Glomerular endothelial cell (primary cell): ENCODE results near the gene HSPB9. TPM values are rescaled to one million over a fixed set of nuclear protein-coding genes. Genes with fewer than 3 reads are reported as not detected.

Experiments
- DNase-seq: peaks from one replicate; pipeline ENCODE4 v3.0.0-alpha.2; 2011; ENCODE audit warnings: low read depth, low spot score; ENCODE audit errors: extremely low read depth
- total RNA-seq: library from RNA; depleted of rRNA; stranded (reverse); fragments of >200 nt; gene quantifications from 2 replicates; pipeline ENCODE4 v1.2.3, GENCODE V29; 2015

HSPB9 gene
- total RNA-seq, 1 donor from 2014 or later, result not detected

GRCh38 chr17:42098730-42099399 is 23.7 kb upstream of the HSPB9 start:
- no peak for DNase-seq

DNA sequence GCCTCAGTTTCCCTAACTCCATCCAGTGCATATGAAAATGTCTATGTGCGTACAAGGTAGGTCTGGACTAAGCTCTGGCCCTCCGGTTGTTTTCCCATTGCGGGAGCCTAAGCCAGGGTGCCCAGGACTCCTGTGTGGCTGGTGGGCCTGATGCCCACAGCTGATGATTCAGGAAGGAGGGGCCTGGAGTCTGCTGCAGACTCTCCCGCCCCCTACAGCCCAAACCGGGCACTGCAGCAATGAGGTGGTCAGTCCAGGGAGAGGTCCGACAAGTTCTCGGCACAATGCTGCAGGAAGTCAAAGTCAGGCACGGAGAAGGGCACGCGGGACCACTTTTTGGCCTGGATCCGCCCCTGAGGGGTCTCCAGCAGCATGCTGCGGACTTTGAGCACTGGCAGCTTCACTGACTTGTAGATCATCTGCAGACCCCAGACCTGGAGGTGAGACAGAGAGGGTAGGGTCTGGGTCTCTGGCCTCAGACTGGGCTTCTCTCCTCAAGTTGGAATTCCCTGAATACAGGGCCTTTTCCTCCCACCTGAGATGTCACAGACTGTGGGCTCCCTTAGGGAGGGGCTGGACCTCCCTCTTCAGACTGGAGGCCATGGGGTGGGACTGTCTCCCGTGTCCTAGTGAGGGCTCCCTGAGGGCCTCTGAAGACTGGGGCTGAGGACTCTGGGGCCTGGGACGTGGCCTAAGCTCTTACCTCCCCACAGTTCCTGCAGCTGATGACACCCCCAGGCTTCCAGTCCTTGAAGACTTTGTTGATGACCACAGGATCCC is 20.9 kb upstream of the HSPB9 start:
- no peak for DNase-seq

DNA sequence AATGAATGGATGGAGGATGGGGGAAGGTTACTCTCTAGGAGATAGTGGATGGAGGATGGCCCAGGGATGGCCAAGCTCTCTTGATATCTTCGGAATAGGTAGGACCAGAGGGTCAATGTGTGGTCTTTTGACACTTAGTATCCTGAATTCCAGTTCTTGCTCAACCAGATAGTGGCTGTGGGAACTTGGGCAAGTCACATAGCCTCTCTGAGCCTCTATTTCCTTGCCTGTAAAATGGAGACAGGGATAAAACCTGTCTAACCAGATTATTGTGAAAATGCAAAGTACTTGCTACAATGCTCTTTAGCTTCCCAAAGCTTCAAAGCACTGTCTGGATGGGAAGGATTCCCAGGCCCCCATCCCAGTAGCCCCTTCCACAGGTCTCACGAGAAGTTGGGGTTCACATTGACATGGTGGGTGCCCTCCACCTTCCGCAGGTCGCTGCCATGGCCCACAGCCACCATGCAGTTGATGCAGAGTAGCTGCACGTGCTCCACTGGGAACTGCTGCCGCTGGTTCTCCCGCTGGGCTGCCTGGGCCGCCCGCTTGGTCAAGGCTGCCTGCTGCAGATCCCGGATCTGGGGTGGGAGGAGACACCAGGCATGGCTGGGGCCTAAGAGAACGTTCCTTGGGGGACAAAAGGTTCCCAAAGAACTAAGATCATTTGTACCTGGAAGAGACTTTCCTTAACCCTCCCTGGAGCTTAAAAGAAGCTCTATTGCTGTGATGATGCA is 19.2 kb upstream of the HSPB9 start:
- DNase-seq, result no peak

DNA sequence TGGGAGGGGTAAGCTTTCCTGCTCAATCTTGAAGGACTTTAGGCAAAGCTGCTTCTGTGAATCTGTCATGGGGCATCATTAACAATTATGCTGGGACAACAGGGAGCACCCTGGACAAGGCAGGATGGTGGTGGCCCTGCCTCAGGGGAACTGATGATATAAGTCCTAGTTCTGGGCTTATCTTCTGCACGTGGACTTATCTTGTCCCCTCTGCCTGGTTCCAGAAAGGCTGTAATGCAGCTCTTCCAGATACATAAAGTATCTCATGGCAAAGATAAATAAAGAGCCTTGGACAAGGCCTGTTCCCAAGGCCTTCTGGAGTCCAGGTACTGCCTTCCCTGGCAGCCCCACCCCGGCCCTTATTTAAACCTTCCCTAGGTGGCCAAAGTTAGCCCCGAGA is 18.3 kb upstream of the HSPB9 start:
- DNase-seq, result no peak

GRCh38 chr17:42106009-42106408 is 16.6 kb upstream of the HSPB9 start:
- DNase-seq, result no peak

GRCh38 chr17:42107124-42107523 is 15.5 kb upstream of the HSPB9 start:
- no peak for DNase-seq

DNA sequence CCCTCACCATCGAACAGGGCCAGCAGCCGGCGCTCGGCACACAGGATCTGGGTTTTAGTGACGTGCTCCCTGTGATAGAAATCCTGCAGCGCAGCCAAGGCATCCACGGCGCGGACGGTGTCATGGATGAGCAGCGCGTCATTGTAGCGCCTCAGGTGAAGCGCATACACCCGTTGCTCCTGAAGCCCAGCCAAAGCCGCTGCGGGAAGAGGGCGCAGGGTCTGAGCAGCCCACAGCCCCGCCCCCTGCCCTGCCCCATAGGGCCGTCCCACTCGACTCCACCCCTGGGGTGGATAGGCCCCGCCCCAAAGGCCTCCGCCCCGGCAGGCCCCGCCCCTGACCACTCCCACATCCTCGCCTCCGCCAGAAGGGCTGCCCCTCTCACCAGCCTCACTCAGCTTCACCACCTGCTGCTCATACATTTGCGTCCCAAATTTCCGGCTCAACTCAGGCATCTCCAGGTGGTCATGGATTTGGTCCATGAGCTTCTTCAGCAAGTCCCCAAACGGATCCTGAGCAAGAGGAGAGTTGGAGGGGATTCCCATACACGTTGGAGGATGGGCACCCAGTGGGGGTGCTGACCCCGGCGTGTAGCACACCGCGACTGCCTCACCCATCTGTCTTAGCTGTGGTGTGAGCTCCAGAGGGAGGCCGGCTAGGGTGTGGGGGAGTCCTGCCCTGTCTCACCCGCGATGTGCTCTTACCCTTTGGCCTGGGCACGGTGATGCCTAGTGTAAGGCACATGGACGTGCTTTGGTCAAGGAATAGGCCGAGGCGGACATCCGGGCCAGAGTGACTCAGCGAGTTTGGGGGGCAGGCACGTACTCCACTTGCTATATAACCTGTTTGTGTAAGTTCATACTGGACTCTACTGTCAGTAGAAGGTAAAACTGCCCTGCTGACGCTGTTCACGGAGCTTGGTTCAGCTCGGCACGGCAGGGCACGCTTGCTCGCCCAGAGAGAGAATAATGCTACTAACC is 14.7 kb upstream of the HSPB9 start:
- DNase-seq, result no peak

GRCh38 chr17:42109086-42109485 is 13.5 kb upstream of the HSPB9 start:
- DNase-seq, result no peak

DNA sequence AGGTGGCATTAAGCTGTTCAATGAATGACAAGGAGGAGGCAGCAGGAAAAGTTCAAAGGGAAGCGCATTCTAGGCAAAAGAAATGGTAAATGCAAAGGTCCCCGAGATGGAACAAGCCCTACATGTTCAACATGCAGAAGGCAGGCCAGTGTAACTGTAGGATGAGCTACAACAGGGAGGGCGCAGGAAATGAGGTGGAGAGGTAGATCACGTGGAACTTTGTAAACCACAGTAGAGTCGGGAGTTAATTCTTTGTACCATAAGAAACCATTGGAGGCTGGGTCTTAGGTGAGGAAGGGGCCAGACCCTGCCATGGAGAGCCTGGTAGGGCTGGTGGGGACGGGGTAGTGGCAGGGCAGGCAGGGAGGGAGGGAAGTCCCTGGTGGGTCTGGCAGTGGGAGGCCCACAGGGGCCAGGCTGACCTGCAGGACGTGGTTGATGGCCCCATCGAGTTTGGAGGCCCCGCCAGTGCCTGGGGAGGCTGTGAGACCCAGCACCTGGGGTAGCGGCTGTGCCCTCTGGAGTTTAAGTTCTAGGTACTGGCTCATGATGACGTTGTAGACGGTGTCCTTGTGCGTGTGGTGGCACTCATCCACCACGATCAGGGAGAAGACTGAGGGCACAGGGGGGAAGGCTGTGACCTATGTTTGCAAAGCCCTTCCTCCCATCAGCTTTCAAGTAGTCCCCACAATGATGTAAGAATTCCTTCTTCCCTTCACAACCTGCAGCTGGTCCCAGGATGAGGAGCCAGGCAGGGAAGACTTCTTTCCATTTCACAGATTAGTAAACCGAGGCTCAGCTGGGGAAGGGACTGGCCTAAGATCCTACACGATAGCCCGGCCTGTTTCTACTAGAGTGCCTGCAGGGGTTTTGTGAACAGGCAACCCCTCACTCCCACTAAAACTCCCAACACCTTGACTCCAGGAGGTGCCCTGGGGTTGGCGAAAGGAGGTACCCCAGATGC is 12.0 kb upstream of the HSPB9 start:
- no peak for DNase-seq

GRCh38 chr17:42111265-42111636 is 11.4 kb upstream of the HSPB9 start:
- no peak for DNase-seq

GRCh38 chr17:42111871-42112551 is 10.6 kb upstream of the HSPB9 start:
- no peak for DNase-seq

DNA sequence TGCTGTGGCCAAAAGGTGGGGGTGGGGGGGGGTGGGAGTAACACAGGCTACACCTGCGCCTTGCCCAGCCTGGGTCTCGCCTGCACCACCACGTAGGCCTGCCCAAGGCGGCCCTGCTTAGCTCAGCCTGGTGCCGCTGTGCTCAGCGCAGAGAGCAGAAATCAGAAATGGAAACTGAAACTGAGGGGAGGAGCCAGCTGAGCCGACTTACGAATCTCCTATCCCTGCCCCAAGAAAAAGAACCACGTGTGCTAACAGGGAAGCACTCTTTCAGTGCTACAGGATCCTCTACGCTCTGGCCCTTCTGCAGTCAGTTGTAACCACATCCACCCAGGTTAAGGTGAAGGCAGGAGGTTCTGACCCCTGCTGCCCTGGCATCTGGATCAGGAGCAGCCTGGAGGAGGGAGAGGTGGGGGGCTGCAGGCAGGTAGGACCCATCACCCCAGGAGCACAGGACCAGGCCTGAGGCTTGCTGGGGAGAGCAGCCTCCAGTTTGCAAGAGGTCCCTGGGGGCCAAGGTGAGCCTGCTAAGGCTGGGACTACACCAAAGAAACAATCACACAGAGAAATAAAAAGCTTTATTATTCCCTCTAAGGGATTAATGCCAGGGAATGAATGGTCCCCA is 9.9 kb upstream of the HSPB9 start, which contains the start of gene DHX58:
DHX58 (minus strand) TSS at position 163 of the 625 bp plus-strand sequence. CDS start 822 bp downstream, outside the sequence.
- no peak for DNase-seq

DNA sequence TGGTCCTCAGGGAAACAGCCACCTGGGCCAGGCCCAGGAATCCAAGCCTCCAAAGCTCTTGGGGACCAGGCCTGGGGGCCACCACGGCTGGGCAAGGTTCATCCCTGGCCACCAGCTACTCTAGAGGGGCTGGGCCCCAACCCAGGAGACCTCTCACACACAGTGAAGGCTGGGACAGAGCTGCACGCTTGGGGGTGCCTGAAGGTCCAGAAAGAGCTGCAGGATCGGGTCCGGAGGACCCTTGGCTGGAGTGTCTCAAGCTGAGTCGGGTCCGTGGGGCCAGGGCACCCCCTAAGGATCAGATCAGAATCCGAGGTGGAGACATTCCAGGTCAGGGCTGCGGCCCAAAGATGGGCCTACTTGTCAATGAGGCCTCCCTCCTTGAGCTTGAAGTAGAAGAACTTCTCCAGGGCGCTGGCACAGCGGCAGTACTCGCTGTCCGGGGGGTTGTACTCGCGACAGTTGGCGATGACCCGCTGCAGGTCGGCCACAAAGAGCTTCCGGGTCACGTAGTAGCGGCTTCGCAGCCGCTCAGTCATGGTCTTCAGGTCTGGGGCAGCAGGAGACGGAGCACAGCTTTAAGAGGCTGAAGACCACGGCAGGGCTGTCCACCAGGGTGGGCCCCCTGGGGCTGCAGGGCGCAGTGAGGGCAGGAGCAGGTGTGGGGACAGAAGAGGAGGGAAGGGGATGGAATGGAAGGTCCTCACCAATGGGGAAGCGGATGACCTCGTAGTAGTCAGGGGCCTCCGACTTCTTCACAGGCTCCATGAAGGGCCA is 9.1 kb upstream of the HSPB9 start:
- no peak for DNase-seq

DNA sequence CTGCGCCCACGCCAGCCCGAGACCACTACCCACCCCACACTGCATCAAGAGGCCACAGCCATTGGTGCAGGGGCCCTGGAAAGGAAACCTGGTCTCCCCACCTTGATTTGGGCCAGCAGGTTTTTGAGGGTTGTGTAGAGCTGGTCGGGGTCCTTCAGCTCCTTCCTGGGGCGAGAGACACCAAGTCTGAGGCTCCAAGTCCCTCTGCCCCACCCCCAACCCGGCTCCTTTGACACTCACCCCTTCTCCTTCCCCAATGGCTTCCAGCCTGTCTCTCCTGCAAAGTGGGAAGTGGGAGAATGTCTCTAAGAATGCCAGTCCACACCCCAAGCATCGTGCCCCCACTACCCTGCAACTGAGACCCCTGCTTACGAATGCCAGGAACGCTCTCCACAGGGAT is 8.5 kb upstream of the HSPB9 start:
- no peak for DNase-seq

GRCh38 chr17:42116705-42117396 is 5.8 kb upstream of the HSPB9 start:
- DNase-seq, result no peak

GRCh38 chr17:42117397-42118125 is 5.0 kb upstream of the HSPB9 start:
- no peak for DNase-seq
